RWPE2 (cell line): ENCODE results near the gene SEC16B.

Experiments
- ATAC-seq: fragments of 200-7000 bp; cut with Tn5 transposase; 3 replicates; pipeline ENCODE4 v1.9.1; 2021; ENCODE audit warnings: low read depth
- DNase-seq: peaks from one replicate; pipeline ENCODE4 v3.0.0-alpha.2; 2020; ENCODE audit warnings: low spot score
- H3K27ac ChIP-seq: fragments of 450-650 bp; 2 replicates; pipeline ENCODE4 v1.5.1; 2017; ENCODE audit warnings: mild to moderate bottlenecking; ENCODE audit not compliant: poor library complexity, severe bottlenecking
- H3K27me3 ChIP-seq: fragments of 250-450 bp; sonication (Bioruptor Pico); 2 replicates; pipeline ENCODE4 v1.5.1; 2021; ENCODE audit warnings: mild to moderate bottlenecking, moderate library complexity; ENCODE audit not compliant: insufficient read depth, poor library complexity, severe bottlenecking
- H3K36me3 ChIP-seq: fragments of 250-450 bp; sonication (Bioruptor Pico); 2 replicates; pipeline ENCODE4 v1.5.1; 2020; ENCODE audit warnings: low read depth, mild to moderate bottlenecking, moderate library complexity
- H3K4me1 ChIP-seq: fragments of 250-450 bp; sonication (Bioruptor Pico); 2 replicates; pipeline ENCODE4 v1.5.1; 2021; ENCODE audit warnings: mild to moderate bottlenecking, moderate library complexity; ENCODE audit not compliant: insufficient read depth, poor library complexity, severe bottlenecking
- H3K4me3 ChIP-seq: fragments of 250-450 bp; sonication (Bioruptor Pico); 2 replicates; pipeline ENCODE4 v1.5.1; 2021; ENCODE audit warnings: mild to moderate bottlenecking, moderate library complexity; ENCODE audit not compliant: severe bottlenecking
- H3K9me3 ChIP-seq: fragments of 250-450 bp; sonication (Bioruptor Pico); 2 replicates; pipeline ENCODE4 v1.5.1; 2021; ENCODE audit warnings: mild to moderate bottlenecking, moderate library complexity; ENCODE audit not compliant: severe bottlenecking
- CTCF ChIP-seq: fragments of 450-650 bp; IDR thresholded peaks from one replicate; pipeline ENCODE4 v1.5.1; 2017; ENCODE audit warnings: mild to moderate bottlenecking, moderate library complexity; ENCODE audit not compliant: poor library complexity, severe bottlenecking

Gene SEC16B

GRCh38 chr1:177979272-177979671 is 9.4 kb upstream of the SEC16B start:
- no peaks in the 10 kb centered on the region for H3K27me3 ChIP-seq
- no peak for TF ChIP-seq CTCF
- no peaks in the 10 kb centered on the region for H3K36me3 ChIP-seq
- H3K4me3 ChIP-seq, result no peak overlapping the region
- DNase-seq (no peak), ATAC-seq (no peak)
- peaks cover 19% of the 10 kb centered on the region for H3K4me1 ChIP-seq
- H3K27ac ChIP-seq, result no peak overlapping the region
- H3K9me3 ChIP-seq, result no peaks in the 10 kb centered on the region

- TF ChIP-seq CTCF, result no peak
- ATAC-seq (no peak), DNase-seq (no peak)
- H3K27me3 ChIP-seq, result no peaks in the 10 kb centered on the region
- no peak overlapping the region for H3K27ac ChIP-seq
- peaks cover 19% of the 10 kb centered on the region for H3K4me1 ChIP-seq
- no peaks in the 10 kb centered on the region for H3K9me3 ChIP-seq
- H3K36me3 ChIP-seq, result no peaks in the 10 kb centered on the region
- no peak overlapping the region for H3K4me3 ChIP-seq
Measured at GRCh38 chr1:177978530-177978929, 8.7 kb upstream of the SEC16B start.

GRCh38 chr1:177977141-177977540 is 7.3 kb upstream of the SEC16B start:
- Histone ChIP-seq H3K27ac (peak overlapping the region; percentile 84), H3K27me3 (no peaks in the 10 kb centered on the region), H3K36me3 (no peaks in the 10 kb centered on the region), H3K9me3 (no peaks in the 10 kb centered on the region), H3K4me3 (no peak overlapping the region), H3K4me1 (peaks cover 19% of the 10 kb centered on the region)
- ATAC-seq, result no peak
- no peak for DNase-seq
- TF ChIP-seq CTCF, result no peak

GRCh38 chr1:177976596-177976995 is 6.7 kb upstream of the SEC16B start:
- no peak for TF ChIP-seq CTCF
- ATAC-seq, result no peak
- H3K36me3 ChIP-seq, result no peaks in the 10 kb centered on the region
- H3K4me3 ChIP-seq, result no peak overlapping the region
- no peaks in the 10 kb centered on the region for H3K27me3 ChIP-seq
- H3K27ac ChIP-seq, result peak overlapping the region; percentile 84
- H3K9me3 ChIP-seq, result no peaks in the 10 kb centered on the region
- DNase-seq, result no peak
- peaks cover 19% of the 10 kb centered on the region for H3K4me1 ChIP-seq

- Histone ChIP-seq H3K36me3 (no peaks in the 10 kb centered on the region), H3K27ac (peak overlapping the region; percentile 84), H3K27me3 (no peaks in the 10 kb centered on the region), H3K4me3 (no peak overlapping the region), H3K9me3 (no peaks in the 10 kb centered on the region), H3K4me1 (peaks cover 19% of the 10 kb centered on the region)
- no peak for TF ChIP-seq CTCF
- DNase-seq (peak; percentile 67), ATAC-seq (peak; percentile 86)
Measured at GRCh38 chr1:177975588-177976495, 6.0 kb upstream of the SEC16B start.
